ENCODE results near the gene PABPN1. TPM values are rescaled to one million over a fixed set of nuclear protein-coding genes. Genes with fewer than 3 reads are reported as not detected.
"Not testable (repeated sequence)": the region's sequence is repeated elsewhere in the genome, so short reads cannot be mapped to it uniquely, and the experiment has no call there.

PABPN1 gene
- total RNA-seq, 1 donor from 2014 or later, result 252 TPM

GRCh38 chr14:23324993-23325392 lies 3.7 kb downstream of the PABPN1 start:
- DNase-seq (ENCODE audit: low spot score), result no peak
- H3K9me3 Mint-ChIP-seq, result no peaks in the 10 kb centered on the region
- no peaks in the 10 kb centered on the region for H3K27me3 Mint-ChIP-seq (ENCODE audit: insufficient read depth)
- peaks cover 24% of the 10 kb centered on the region for H3K4me1 Mint-ChIP-seq (ENCODE audit: low read depth)
- H3K4me3 Mint-ChIP-seq, result no peak overlapping the region
- H3K27ac Mint-ChIP-seq, result no peak overlapping the region
- intact Hi-C loops (cut with micrococcal nuclease), result loop anchor here (10.0 kb wide), 4 partner anchors 560 to 1110 kb away; partner anchors contain the start of genes DCAF11, EMC9, NRL and OXA1L
- peaks cover 38% of the 10 kb centered on the region for H3K36me3 Mint-ChIP-seq (ENCODE audit: low read depth)

DNA sequence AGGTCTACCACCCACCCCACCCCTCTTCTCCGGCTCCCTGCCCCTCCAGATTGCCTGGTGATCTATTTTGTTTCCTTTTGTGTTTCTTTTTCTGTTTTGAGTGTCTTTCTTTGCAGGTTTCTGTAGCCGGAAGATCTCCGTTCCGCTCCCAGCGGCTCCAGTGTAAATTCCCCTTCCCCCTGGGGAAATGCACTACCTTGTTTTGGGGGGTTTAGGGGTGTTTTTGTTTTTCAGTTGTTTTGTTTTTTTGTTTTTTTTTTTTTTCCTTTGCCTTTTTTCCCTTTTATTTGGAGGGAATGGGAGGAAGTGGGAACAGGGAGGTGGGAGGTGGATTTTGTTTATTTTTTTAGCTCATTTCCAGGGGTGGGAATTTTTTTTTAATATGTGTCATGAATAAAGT lies 4.5 kb downstream of the PABPN1 start:
- Mint-ChIP-seq H3K4me1 (ENCODE audit: low read depth) (peaks cover 16% of the 10 kb centered on the region), H3K36me3 (ENCODE audit: low read depth) (peaks cover 37% of the 10 kb centered on the region)
- H3K9me3 Mint-ChIP-seq; DNase-seq (ENCODE audit: low spot score); H3K4me3 Mint-ChIP-seq; H3K27ac Mint-ChIP-seq; H3K27me3 Mint-ChIP-seq (ENCODE audit: insufficient read depth): not testable (repeated sequence)
- intact Hi-C loops (cut with micrococcal nuclease), result loop anchor here (10.0 kb wide), 4 partner anchors 561 to 1109 kb away; partner anchors contain the start of genes DCAF11, EMC9, NRL and OXA1L

GRCh38 chr14:23326491-23327332 lies 5.5 kb downstream of the PABPN1 start:
- peaks cover 37% of the 10 kb centered on the region for H3K36me3 Mint-ChIP-seq (ENCODE audit: low read depth)
- intact Hi-C loops (cut with micrococcal nuclease), result loop anchor here (10.0 kb wide), 4 partner anchors 562 to 1108 kb away; partner anchors contain the start of genes DCAF11, EMC9, NRL and OXA1L
- no peaks in the 10 kb centered on the region for H3K9me3 Mint-ChIP-seq
- no peaks in the 10 kb centered on the region for H3K27me3 Mint-ChIP-seq (ENCODE audit: insufficient read depth)
- H3K4me1 Mint-ChIP-seq (ENCODE audit: low read depth), result peaks cover 14% of the 10 kb centered on the region
- no peak overlapping the region for H3K4me3 Mint-ChIP-seq
- no peak for DNase-seq (ENCODE audit: low spot score)
- H3K27ac Mint-ChIP-seq, result no peak overlapping the region

- intact Hi-C loops (cut with micrococcal nuclease), result loop anchor here (1.0 to 10.0 kb wide), 8 partner anchors 25 to 1107 kb away; partner anchors contain the start of genes DCAF11, EMC9, NGDN and NRL
- peak; percentile 47 for DNase-seq (ENCODE audit: low spot score)
- no peaks in the 10 kb centered on the region for H3K9me3 Mint-ChIP-seq
- H3K27me3 Mint-ChIP-seq (ENCODE audit: insufficient read depth), result peaks cover under 1% of the 10 kb centered on the region
- H3K27ac Mint-ChIP-seq, result no peak overlapping the region
- H3K4me3 Mint-ChIP-seq, result no peak overlapping the region
- peaks cover 25% of the 10 kb centered on the region for H3K36me3 Mint-ChIP-seq (ENCODE audit: low read depth)
- peaks cover 4% of the 10 kb centered on the region for H3K4me1 Mint-ChIP-seq (ENCODE audit: low read depth)
Observed at GRCh38 chr14:23327947-23328744, 6.9 kb downstream of the PABPN1 start.

GRCh38 chr14:23335623-23336022 lies 14.4 kb downstream of the PABPN1 start:
- H3K27ac Mint-ChIP-seq, result no peak overlapping the region

DNA sequence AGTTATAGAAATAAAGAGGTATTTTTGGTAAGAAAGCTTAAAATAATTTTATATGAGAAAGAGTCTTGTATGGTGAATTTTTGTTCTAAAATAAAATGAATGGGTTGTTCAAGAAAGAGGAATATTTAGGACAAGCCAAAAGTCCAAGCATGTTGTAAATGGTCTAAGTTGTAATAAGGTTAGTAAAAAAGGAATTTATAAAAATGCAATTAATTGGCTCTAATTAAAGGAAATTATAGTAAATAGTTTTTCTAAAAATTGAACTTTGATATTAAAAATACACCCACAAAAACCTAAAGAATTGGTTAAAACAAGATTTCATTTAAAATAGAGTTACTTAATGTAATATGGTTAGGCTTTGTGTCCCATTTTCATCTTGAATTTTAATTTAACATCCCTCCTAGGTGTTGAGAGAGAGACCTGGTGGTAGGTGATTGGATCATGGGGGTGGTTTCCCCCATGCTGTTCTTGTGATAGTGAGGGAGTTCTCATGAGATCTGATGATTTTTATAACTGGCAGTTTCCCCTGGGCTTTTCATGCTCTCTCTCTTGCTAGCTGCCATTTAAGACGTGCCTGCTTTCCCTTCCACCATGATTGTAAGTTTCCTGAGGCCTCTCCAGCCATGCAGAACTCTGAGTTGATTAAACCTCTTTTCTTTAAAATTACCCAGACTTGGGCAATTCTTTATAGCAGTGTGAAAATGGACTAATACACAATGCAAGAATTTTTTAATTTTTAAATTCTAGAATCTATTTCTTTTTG lies 18.4 kb downstream of the PABPN1 start:
- Mint-ChIP-seq H3K27me3 (ENCODE audit: insufficient read depth) (peaks cover 36% of the 10 kb centered on the region), H3K36me3 (ENCODE audit: low read depth) (no peaks in the 10 kb centered on the region), H3K4me3 (no peak overlapping the region), H3K9me3 (no peaks in the 10 kb centered on the region), H3K4me1 (ENCODE audit: low read depth) (no peaks in the 10 kb centered on the region), H3K27ac (no peak overlapping the region)
- intact Hi-C loops (cut with micrococcal nuclease), result no loop called here
- no peak for DNase-seq (ENCODE audit: low spot score)

More at GRCh38 chr14:23335623-23336022, 14.4 kb downstream of the PABPN1 start:
- no peak for DNase-seq (ENCODE audit: low spot score)
- Mint-ChIP-seq H3K4me3 (no peak overlapping the region), H3K9me3 (no peaks in the 10 kb centered on the region), H3K27me3 (ENCODE audit: insufficient read depth) (peaks cover 27% of the 10 kb centered on the region), H3K36me3 (ENCODE audit: low read depth) (no peaks in the 10 kb centered on the region), H3K4me1 (ENCODE audit: low read depth) (no peaks in the 10 kb centered on the region)
- intact Hi-C loops (cut with micrococcal nuclease), result no loop called here

DNA sequence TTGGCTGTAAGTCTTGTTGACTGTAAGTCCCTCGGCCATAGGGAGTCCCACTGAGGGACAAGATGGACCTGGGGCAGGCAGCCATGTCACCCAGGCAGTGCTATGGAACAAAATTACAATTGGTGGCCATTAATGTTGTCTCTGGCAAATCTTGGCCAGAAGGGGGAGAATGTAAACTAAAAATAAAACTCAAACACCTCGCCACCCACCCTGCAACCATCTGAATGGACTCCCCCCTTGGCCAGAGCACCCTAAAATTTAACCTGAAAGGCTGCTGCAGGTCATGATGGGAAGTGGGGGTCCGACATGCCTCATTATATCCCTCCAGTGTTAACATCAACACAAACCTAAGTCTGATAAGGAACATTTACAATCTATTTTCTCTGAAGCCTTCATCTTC lies 23.2 kb downstream of the PABPN1 start:
- no peak for DNase-seq (ENCODE audit: low spot score)
- Mint-ChIP-seq H3K4me3 (no peak overlapping the region), H3K4me1 (ENCODE audit: low read depth) (no peaks in the 10 kb centered on the region), H3K36me3 (ENCODE audit: low read depth) (no peaks in the 10 kb centered on the region), H3K9me3 (no peaks in the 10 kb centered on the region), H3K27ac (no peak overlapping the region), H3K27me3 (ENCODE audit: insufficient read depth) (peaks cover 21% of the 10 kb centered on the region)
- intact Hi-C loops (cut with micrococcal nuclease), result no loop called here

GRCh38 chr14:23345987-23346692 lies 24.9 kb downstream of the PABPN1 start:
- Mint-ChIP-seq H3K27ac (no peak overlapping the region), H3K36me3 (ENCODE audit: low read depth) (no peaks in the 10 kb centered on the region), H3K9me3 (no peaks in the 10 kb centered on the region), H3K4me1 (ENCODE audit: low read depth) (no peaks in the 10 kb centered on the region), H3K27me3 (ENCODE audit: insufficient read depth) (peaks cover 25% of the 10 kb centered on the region), H3K4me3 (no peak overlapping the region)
- no peak for DNase-seq (ENCODE audit: low spot score)
- intact Hi-C loops (cut with micrococcal nuclease), result no loop called here

GRCh38 chr14:23346693-23347405 lies 25.6 kb downstream of the PABPN1 start:
- no peak for DNase-seq (ENCODE audit: low spot score)
- Mint-ChIP-seq H3K36me3 (ENCODE audit: low read depth) (no peaks in the 10 kb centered on the region), H3K27ac (no peak overlapping the region), H3K9me3 (no peaks in the 10 kb centered on the region), H3K27me3 (ENCODE audit: insufficient read depth) (peaks cover 28% of the 10 kb centered on the region), H3K4me3 (no peak overlapping the region), H3K4me1 (ENCODE audit: low read depth) (no peaks in the 10 kb centered on the region)
- intact Hi-C loops (cut with micrococcal nuclease), result no loop called here

- H3K27ac Mint-ChIP-seq, result no peak overlapping the region
- peaks cover 27% of the 10 kb centered on the region for H3K27me3 Mint-ChIP-seq (ENCODE audit: insufficient read depth)
- no peak for DNase-seq (ENCODE audit: low spot score)
- H3K9me3 Mint-ChIP-seq, result no peaks in the 10 kb centered on the region
- no peaks in the 10 kb centered on the region for H3K36me3 Mint-ChIP-seq (ENCODE audit: low read depth)
- no peak overlapping the region for H3K4me3 Mint-ChIP-seq
- no peaks in the 10 kb centered on the region for H3K4me1 Mint-ChIP-seq (ENCODE audit: low read depth)
- intact Hi-C loops (cut with micrococcal nuclease), result no loop called here
Observed at GRCh38 chr14:23347406-23348296, 26.4 kb downstream of the PABPN1 start.

DNA sequence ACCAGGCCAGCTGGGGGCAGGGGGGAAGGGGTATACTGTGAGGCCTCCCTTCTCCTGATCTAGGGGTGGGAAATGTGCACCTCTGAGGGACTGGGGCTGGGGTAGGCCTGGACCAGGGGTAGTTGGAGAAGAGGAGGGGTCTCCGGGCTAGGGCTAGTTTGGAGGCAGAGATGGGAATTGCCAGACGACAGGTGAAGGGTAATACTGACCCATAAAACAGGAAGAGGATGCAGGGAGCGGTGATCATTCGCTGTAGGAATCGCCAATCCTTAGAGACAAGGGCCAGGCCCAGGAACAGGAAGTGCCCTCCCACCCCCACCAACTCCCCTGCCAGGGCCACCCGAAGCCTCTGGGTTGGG lies 27.0 kb downstream of the PABPN1 start:
- Mint-ChIP-seq H3K4me3 (no peak overlapping the region), H3K4me1 (ENCODE audit: low read depth) (peaks cover 5% of the 10 kb centered on the region), H3K9me3 (no peaks in the 10 kb centered on the region), H3K27ac (no peak overlapping the region), H3K27me3 (ENCODE audit: insufficient read depth) (peaks cover 27% of the 10 kb centered on the region), H3K36me3 (ENCODE audit: low read depth) (no peaks in the 10 kb centered on the region)
- intact Hi-C loops (cut with micrococcal nuclease), result no loop called here
- no peak for DNase-seq (ENCODE audit: low spot score)
